HEK293T (cell line): Measurements from ENCODE around the gene HOXD10.
A peak's percentile ranks its signal among the peaks of the same experiment; 100 is the strongest.

Source experiments
- CTCF ChIA-PET: fragments of 350-600 bp; formaldehyde crosslinking; extraction: SDS; loops from one replicate; lab custom pipeline; 2021; ENCODE audit warnings: antibody characterized with exemption, inconsistent platforms; lab: Yijun Ruan, JAX
- POLR2A ChIA-PET: fragments of 350-600 bp; formaldehyde crosslinking; extraction: SDS; loops from one replicate; lab custom pipeline; 2020; ENCODE audit warnings: antibody characterized with exemption, inconsistent platforms; lab: Yijun Ruan, JAX
- DNase-seq: peaks from one replicate; pipeline ENCODE4 v3.0.0; 2012; ENCODE audit warnings: mixed read lengths; ENCODE audit errors: extremely low spot score
- ARNT ChIP-seq: fragments of 450-650 bp; IDR thresholded peaks from 2 replicates; pipeline ENCODE4 v1.6.1; 2017; ENCODE audit warnings: mild to moderate bottlenecking
- BHLHE40 ChIP-seq: fragments of 450-650 bp; IDR thresholded peaks from 2 replicates; pipeline ENCODE4 v1.6.1; 2016; ENCODE audit warnings: mild to moderate bottlenecking, moderate library complexity, borderline replicate concordance
- CTBP1 ChIP-seq: fragments of 450-650 bp; IDR thresholded peaks from 2 replicates; pipeline ENCODE4 v1.6.1; 2016; ENCODE audit warnings: borderline replicate concordance
- ELF4 ChIP-seq: fragments of 450-650 bp; IDR thresholded peaks from 2 replicates; pipeline ENCODE4 v1.6.1; 2017; ENCODE audit warnings: antibody characterized with exemption
- FOXA1 ChIP-seq: fragments of 450-650 bp; IDR thresholded peaks from 2 replicates; pipeline ENCODE4 v1.6.1; 2016; ENCODE audit warnings: mild to moderate bottlenecking
- FOXK2 ChIP-seq: fragments of 450-650 bp; IDR thresholded peaks from 2 replicates; pipeline ENCODE4 v1.6.1; 2016; ENCODE audit warnings: mild to moderate bottlenecking
- FOXM1 ChIP-seq: fragments of 450-650 bp; IDR thresholded peaks from 2 replicates; pipeline ENCODE4 v1.6.1; 2017; ENCODE audit warnings: mild to moderate bottlenecking, borderline replicate concordance
- HDGF ChIP-seq: fragments of 450-650 bp; IDR thresholded peaks from 2 replicates; pipeline ENCODE4 v1.6.1; 2017; ENCODE audit warnings: antibody characterized with exemption, borderline replicate concordance
- L3MBTL2 ChIP-seq: fragments of 450-650 bp; conservative IDR thresholded peaks from 2 replicates; pipeline ENCODE4 v1.6.1; 2016; ENCODE audit warnings: mild to moderate bottlenecking
- LEF1 ChIP-seq: fragments of 450-650 bp; IDR thresholded peaks from 2 replicates; pipeline ENCODE4 v1.6.1; 2017; ENCODE audit warnings: mild to moderate bottlenecking, borderline replicate concordance
- NFRKB ChIP-seq: fragments of 450-650 bp; IDR thresholded peaks from 2 replicates; pipeline ENCODE4 v1.6.1; 2016; ENCODE audit warnings: mild to moderate bottlenecking, moderate library complexity
- PKNOX1 ChIP-seq: fragments of 450-650 bp; IDR thresholded peaks from 2 replicates; pipeline ENCODE4 v1.6.1; 2016
- SP1 ChIP-seq: fragments of 450-650 bp; IDR thresholded peaks from 2 replicates; pipeline ENCODE4 v1.6.1; 2017
- SUZ12 ChIP-seq: fragments of 450-650 bp; IDR thresholded peaks from 2 replicates; pipeline ENCODE4 v1.6.1; 2016; ENCODE audit warnings: mild to moderate bottlenecking
- TARDBP ChIP-seq: fragments of 450-650 bp; IDR thresholded peaks from 2 replicates; pipeline ENCODE4 v1.6.1; 2016
- ZNF384 ChIP-seq: fragments of 450-650 bp; IDR thresholded peaks from 2 replicates; pipeline ENCODE4 v1.6.1; 2016

Gene HOXD10

GRCh38 chr2:176129813-176130146 lies 13.2 kb downstream of the HOXD10 start:
- POLR2A ChIA-PET, result interaction anchor here (1.3 to 5.4 kb wide), 3 partner anchors 24 to 507 kb away, joined by 3 to 35 read pairs (median 5); partner anchors contain the start of gene HOXD11
- DNase-seq, result no peak
- CTCF ChIA-PET, result interaction anchor here (0.6 to 1.0 kb wide), 2 partner anchors 28 to 507 kb away, joined by 3 to 4 read pairs; no protein-coding TSS in a partner anchor
- TF ChIP-seq FOXK2 (no peak), NFRKB (no peak), PKNOX1 (no peak), SUZ12 (no peak), FOXM1 (0 out of 2 replicates have a peak, but pooled peaks have one; percentile 48), SP1 (no peak), L3MBTL2 (no peak)

GRCh38 chr2:176130147-176130956 lies 13.8 kb downstream of the HOXD10 start:
- CTCF ChIA-PET, result interaction anchor here (0.6 to 2.8 kb wide), 6 partner anchors 10 to 521 kb away, joined by 3 to 13 read pairs (median 4); no protein-coding TSS in a partner anchor
- POLR2A ChIA-PET, result interaction anchor here (0.6 to 5.4 kb wide), 8 partner anchors 9 to 1002 kb away, joined by 3 to 35 read pairs (median 4); partner anchors contain the start of gene HOXD11
- DNase-seq, result peak; percentile 59
- TF ChIP-seq FOXM1 (peak; percentile 83; the same call in 1 of the 2 replicates), SUZ12 (no peak), LEF1 (no peak), BHLHE40 (no peak), L3MBTL2 (no peak), FOXK2 (no peak), TARDBP (no peak), NFRKB (no peak), CTBP1 (peak; percentile 90), ZNF384 (peak; percentile 90; the same call in 1 of the 2 replicates), ARNT (peak; percentile 77), FOXA1 (no peak), PKNOX1 (peak; percentile 94), HDGF (no peak), SP1 (no peak), ELF4 (no peak)

GRCh38 chr2:176130957-176131847 lies 14.6 kb downstream of the HOXD10 start:
- POLR2A ChIA-PET, result interaction anchor here (0.6 to 5.4 kb wide), 9 partner anchors 8 to 1001 kb away, joined by 3 to 35 read pairs (median 4); partner anchors contain the start of genes HOXD11 and HOXD13
- CTCF ChIA-PET, result interaction anchor here (0.6 to 2.8 kb wide), 10 partner anchors 9 to 521 kb away, joined by 3 to 13 read pairs (median 4); no protein-coding TSS in a partner anchor
- no peak for DNase-seq
- no peak for TF ChIP-seq ARNT
- TF ChIP-seq ZNF384, result no peak; the same call in none of the 2 replicates
- no peak for TF ChIP-seq SUZ12

DNA sequence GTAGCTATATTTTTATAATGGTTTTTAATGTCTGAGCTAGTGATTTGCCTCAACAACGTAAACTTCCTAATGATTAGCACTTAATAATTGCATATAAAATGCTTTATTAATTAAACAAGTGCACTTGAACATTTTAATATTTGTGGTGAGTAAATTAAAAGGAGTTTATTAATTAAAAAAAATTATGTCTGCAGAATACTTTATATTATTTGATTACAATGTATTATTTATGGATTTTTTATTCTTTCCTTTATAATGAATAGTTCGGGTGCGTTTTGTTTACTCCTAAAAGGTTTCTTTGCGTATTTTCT lies 15.2 kb downstream of the HOXD10 start:
- no peak for TF ChIP-seq TARDBP
- TF ChIP-seq SP1, result no peak
- TF ChIP-seq ELF4, result no peak
- no peak for TF ChIP-seq ZNF384
- no peak for TF ChIP-seq BHLHE40
- TF ChIP-seq FOXA1, result no peak
- TF ChIP-seq L3MBTL2, result no peak
- TF ChIP-seq NFRKB, result no peak
- TF ChIP-seq FOXK2, result no peak
- no peak for TF ChIP-seq PKNOX1
- TF ChIP-seq CTBP1, result no peak
- no peak for TF ChIP-seq SUZ12
- no peak for TF ChIP-seq HDGF
- ChIA-PET POLR2A (interaction anchor here (1.3 to 5.4 kb wide), 3 partner anchors 26 to 39 kb away, joined by 4 to 35 read pairs (median 8); partner anchors contain the start of genes HOXD11 and HOXD13), CTCF (interaction anchor here (0.6 to 2.8 kb wide), 5 partner anchors 9 to 520 kb away, joined by 4 to 13 read pairs (median 6); no protein-coding TSS in a partner anchor)
- no peak for DNase-seq

- POLR2A ChIA-PET, result interaction anchor here (1.3 to 5.4 kb wide), 3 partner anchors 27 to 40 kb away, joined by 4 to 35 read pairs (median 8); partner anchors contain the start of genes HOXD11 and HOXD13
- CTCF ChIA-PET, result interaction anchor here (0.6 to 2.8 kb wide), 8 partner anchors 8 to 519 kb away, joined by 3 to 13 read pairs (median 4); no protein-coding TSS in a partner anchor
Measured at GRCh38 chr2:176132205-176133171, 15.9 kb downstream of the HOXD10 start.

More at GRCh38 chr2:176132205-176133171, 15.9 kb downstream of the HOXD10 start:
- TF ChIP-seq ZNF384, result peak; percentile 73
- TF ChIP-seq SUZ12, result no peak
- no peak for DNase-seq
